GM19023 (cell line): ENCODE results near the gene INSR.
"Not testable (repeated sequence)": the region's sequence is repeated elsewhere in the genome, so short reads cannot be mapped to it uniquely, and the experiment has no call there.

Experiments used
- ATAC-seq: cut with Tn5 transposase; IDR thresholded peaks from one replicate; pipeline ENCODE4 v1.9.1; 2021; ENCODE audit warnings: mild to moderate bottlenecking, moderate library complexity; ENCODE audit not compliant: unreplicated experiment

Gene INSR

DNA sequence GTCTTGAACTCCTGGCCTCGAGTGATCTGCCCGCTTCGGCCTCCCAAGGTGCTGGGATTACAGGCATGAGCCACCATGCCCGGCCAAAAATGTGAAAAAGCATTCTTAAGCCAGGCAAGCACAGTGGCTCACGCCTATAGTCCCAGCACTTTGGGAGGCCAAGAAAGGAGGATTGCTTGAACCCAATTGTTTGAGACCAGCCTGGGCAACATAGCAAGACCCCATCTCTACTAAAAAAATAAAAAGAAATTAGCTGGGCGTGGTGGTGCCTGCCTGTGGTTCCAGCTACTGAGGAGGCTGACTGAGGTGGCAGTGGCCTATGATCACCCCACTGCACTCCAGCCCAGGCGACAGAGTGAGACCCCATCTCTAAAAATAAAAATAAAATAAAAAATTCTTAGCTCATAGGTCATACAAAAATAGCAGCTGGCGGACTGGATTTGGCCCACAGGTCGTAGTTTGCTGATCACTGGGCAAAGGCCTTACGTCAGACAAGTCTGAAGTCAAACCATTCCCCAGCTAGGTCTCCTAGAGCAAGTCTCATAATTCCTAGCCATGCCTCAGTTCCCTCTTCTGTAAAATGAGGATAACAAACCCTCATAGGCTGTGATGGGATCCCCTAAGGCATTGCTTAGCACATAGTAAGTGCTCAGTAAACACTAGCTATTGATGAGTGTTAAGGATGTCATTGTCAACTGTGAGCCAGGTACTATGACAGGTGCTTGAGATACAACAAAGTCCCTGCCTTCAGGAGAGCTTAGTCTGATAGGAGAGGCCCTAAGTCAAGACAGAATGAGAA lies 36.0 kb downstream of the INSR start:
- no peak for ATAC-seq

DNA sequence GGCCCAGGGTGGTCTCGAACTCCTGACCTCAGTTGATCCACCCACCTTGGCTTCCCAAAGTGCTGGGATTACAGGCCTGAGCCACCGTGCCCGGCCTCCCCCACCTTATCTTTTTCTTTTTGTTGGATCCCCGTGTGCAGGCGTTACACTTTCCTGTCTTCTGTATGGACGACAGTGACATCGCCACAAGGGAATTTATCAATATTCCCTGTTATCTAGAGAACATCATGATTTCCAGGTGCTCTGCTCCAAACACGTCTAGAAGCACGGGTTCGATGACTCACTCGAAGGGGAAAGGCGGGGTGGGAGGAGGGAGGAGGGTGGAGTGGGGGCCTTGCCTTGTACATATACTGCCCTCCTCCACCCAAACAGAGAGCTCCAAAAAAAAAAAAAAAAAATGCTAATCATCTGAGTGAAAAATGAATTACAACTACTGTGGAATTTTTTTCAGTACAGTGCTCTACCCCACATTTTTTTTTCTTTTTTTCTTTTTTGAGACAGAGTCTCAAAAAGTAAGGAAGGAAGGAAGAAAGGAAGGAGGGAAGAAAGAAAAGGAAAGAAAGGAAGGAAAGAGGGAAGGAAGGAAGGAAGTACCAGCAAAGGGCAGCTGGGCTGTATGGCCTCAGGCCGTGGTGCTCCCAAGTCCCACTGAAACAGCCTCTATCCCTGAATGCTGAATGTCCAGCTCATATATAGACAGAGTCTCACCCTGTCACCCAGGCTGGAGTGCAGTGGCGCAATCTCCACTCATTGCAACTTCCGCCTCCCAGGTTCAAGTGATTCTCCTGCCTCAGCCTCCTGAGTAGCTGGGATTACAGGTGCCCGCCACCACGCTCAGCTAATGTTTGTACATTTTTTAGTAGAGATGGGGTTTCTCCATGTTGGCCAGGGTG lies 36.8 kb downstream of the INSR start:
- ATAC-seq = no peak

DNA sequence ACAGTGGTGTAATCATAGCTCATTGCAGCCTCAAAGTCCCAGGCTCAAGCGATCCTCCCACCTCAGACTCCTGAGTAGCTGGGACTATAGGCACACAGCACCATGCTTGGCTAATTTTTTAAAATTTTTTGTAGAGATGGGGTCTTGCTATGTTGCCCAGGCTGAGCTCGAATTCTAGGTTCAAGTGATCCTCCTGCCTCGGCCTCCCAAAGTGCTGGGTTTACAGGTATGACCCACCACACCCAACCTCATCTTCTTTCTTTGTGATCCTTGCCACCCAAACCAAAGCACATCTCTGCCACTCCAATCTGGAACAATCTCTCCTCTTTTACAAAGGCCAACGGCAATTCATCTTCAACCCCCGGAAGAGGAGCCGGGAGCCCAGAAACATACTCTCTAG lies 38.6 kb downstream of the INSR start:
- ATAC-seq = no peak

DNA sequence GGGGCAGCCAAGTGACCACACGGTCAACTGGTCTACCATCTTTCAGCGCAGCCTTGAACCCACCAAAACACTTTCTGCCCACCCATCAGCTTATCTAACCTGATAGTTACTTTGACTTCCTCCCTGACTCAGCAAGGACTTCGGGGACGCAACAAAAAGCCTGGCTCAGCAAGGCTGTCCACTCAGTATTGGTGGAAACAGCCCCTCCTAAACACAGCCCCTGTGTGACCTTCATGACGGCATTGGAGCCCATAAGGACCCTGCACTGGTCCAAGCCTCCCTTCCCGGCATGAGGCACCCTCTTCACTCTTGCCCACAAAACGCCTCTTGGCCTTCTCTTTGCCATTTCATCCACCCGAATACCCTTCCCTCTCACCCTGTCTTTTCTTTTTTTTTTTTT lies 39.1 kb downstream of the INSR start:
- ATAC-seq = no peak

DNA sequence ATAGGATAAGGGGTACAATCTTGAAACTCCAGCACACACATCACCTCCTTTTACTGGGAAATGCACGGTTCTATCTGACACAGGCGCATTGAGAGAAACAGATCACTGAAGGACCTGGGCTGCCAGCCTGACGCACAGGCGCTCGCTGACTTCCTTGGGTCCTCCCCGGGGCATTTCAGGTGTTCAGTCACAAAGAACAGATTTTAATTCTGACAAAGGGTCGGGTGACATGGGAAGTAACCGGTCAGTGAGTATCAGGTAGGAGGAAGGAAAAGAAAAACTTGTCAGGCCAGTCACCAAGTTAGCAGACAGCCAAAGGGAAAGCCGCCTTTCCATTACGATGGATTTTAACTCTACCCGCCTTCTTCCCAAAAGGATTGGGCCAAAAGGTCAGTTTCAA lies 39.6 kb downstream of the INSR start:
- no peak for ATAC-seq

DNA sequence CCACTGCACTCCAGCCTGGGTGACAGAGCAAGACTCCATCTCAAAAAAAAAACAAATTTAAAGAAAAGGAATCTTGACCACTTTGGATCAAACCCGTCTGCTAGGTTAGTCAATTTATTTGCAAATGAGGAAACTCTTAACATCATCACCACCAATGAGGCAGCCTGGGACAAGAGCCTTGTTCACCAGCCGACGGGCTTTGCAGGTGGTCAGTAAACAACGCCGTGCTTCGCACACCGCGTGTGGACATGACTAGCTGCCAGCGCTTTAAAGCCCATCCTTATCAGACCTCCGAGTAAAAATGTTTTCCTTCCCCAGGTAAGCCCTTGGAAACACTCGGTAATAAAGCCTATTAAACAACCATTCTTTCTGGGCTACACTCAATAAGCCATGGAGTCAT lies 41.9 kb downstream of the INSR start:
- no peak for ATAC-seq

DNA sequence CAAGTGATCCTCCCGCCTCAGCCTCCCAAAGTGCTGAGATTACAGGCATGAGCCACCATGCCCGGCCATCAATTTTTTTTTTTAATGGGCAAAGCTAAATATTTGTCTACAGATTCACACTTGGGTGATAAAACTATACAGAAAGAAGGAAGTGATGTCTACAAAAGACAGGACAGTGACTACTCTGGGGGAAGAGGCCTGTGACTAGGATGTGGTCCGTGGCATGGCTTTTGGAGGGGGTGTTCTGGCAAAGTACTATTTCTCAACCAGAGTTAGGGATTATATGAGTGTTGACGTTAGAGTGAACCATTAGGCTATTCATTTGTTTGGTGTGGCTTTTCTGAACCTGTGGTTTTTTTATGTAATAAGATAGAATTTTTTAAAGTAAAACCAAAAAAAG lies 42.7 kb downstream of the INSR start:
- ATAC-seq = no peak

DNA sequence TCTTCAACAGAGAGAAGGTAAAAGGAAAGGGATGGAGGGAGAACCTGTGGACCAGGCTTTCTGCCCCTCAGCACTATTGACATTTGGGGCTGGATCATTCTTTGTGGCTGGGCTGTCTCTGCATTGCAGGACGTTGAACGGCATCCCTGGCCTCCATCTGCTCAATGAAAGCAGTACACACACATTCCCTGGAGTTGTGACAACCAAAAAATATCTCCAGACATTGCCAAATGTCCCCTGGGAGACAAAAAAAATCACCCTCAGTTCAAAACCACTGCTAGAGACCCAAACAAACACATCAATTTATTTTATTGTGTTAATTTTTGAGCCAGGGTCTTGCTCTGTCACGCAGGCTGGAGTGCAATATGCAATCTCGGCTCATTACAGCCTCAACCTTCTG lies 43.3 kb downstream of the INSR start:
- ATAC-seq = no peak

DNA sequence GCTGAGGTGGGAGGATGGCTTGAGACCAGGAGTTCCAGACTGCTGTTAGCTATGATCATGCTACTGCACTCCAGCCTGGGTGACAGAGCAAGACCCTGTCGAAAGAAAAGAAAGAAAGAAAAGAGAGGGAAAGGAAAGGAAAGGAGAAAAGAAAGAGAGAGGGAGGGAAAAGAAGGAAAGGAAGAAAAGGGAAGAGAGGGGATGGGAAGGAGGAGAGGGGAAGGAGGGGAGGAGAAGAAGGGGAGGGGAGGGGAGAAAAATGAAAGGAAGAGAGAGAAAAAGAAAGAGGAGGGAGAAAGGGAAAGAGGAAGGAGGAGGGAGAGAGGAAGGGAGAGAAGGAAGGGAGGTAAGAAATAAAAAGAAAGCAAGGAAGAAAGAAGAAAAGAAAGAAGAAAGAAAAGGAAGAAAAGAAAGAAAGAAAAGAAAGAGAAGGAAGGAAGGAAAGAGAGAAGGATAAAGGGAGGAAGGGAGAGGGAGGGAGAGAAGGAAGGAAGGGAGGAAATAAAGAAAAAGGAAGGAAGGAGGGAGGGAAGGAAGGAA lies 44.1 kb downstream of the INSR start:
- no peak for ATAC-seq

DNA sequence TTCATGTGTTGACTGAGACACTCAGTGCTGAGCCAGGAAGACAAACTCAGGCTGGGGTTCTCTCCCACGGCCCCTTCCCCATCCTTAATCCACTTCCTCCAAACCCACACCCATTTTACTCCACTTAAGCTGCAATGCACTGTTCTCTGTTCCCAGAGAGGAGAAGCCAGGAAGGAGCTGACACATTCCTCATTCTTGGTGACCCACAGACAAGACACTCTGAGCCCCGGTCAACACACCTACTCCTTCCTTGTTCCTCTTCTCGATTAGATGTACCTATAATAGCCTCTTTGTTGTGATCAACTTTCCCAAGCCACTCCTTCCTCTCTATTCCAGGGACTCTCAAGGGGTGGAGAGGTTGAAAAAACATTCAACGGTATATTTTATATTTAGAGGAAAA lies 47.1 kb downstream of the INSR start:
- ATAC-seq = no peak

DNA sequence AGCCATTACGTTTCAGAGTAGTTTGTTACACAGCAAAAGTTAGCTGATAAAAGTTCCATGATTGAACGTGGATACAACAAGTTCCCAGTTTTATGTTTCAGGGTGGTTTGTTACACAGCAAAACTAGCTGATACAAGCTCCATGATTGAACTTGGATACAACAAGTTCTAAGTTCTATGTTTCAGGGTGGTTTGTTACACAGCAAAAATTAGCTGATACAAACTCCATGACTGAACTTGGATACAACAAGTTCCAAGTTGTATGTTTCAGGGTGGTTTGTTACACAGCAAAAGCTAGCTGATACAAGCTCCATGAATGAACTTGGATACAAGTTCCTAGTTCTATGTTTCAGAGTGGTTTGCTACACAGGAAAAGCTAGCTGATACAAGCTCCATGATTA lies 47.6 kb downstream of the INSR start:
- ATAC-seq = no peak

DNA sequence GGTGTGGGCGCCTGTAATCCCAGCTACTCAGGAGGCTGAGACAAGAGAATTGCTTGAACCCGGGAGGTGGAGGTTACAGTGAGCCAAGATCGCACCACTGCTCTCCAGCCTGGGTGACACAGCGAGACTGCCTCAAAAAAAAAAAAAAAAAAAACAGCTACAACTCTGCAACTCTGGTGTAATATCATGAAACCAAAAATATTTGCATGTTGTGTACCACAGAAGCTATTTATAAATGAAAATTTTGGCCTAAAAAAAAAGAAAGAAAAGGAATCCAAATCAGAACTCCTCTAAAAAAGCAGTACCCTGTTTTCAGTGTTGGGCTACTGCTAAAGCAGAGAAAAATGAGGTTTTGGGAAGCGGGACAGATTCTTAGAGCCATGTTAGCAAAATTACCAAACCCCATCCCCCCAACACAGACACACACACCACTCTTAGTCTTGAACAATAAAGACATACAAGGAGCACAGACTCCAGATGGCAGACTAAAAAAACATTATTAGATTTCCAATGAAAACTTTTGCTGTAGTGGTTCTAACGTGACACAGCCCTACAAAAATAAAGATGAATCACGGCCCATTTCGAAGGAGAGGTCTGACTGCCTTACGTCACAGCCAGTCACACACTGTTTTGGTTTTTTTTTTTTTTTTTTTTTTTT lies 51.5 kb downstream of the INSR start:
- no peak for ATAC-seq

DNA sequence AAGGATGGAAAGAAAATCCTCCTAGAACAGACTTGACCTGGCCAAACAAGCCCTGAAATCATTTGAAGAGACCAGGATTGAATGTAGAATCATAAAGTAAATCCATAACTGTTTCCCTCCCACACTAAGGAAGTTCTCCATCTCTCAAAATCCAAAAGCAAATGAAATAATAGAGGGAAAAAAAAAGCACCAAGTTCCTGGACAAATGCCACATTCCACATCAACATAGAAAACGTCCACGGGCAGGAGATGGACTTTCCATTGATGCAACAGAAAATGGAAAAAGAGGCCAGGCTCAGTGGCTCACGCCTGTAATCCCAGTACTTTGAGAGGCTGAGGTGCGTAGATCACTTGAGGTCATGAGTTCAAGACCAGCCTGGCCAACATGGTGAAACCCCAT lies 56.2 kb downstream of the INSR start:
- ATAC-seq = no peak

DNA sequence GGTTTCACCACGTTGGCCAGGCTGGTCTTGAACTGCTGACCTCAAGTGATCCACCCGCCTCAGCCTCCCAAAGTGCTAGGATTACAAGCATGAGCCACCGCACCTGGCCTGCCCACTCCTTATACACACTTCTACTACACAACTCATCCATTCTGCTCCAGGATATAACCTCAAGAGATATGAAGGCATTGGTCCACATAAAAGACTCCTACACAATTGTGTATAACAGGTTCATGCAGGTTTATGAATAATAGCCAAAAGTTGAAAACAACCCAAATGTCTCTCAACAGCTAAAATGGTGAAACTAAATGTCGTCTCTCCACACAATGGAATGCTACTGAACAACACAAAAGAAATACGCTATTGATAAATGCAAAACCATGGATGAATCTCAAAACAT lies 58.1 kb downstream of the INSR start:
- ATAC-seq = no peak

DNA sequence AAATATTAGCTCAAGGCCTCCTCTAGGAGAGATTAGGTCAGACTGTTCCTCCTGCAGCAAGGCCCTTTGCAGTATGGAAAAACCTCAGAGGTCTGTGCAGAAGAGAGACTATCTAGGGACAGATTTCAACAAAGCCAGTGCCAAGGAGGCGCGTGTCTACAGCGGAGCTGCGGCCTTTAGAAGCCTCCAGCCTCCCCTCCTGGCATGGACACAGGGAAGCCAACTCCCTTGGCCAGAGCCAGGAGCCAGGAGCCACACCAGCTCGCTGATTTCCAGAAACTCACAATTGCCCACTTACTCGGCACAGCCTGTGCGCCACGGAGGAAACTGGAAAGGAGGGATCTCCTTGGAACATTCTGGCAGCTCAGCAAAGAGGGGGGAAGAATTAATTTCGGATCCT lies 63.4 kb downstream of the INSR start:
- no peak for ATAC-seq

DNA sequence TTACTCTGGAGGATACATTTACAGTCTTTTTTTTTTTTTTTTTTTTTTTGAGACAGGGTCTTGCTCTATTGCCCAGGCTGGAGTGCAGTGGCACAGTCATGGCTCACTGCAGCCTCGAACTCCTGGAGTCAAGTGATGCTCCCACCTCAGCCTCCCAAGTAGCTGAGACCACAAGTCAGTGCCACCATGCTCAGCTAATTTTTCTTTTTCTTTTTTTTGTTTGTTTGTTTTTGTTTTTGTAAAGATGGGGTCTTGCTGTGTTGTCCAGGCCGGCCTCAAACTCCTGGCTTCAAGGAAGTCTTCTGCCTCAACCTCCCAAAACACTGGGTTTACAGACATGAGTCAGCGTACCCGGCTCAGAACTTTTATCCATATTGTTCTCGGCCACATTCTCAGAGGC lies 64.5 kb downstream of the INSR start:
- no peak for ATAC-seq

DNA sequence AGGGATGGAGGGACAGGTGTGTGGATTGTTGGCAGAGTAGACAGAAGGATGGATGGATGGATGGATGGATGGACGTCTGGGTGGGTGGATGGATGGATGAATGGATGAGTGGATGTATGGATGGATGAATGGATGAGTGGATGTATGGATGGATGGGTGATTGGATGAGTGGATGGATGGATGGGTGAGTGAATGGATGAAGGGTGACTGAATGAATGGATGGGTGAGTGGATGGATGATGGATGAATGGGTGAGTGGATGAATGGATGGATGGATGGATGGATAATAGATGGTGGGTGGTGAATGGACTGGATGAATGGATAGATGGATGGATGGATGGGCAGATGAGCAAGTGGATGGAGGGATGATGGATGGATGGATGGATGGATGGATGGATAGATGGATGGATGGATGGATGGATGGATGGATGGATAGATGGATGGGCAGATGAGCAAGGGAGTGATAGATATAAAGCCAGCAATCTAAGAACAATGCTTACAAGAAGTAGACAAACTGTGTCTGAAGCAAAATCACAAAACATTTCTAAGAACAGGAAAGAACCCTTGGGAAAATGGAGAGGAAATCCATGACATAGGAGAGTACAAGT lies 65.2 kb downstream of the INSR start:
- no peak for ATAC-seq

DNA sequence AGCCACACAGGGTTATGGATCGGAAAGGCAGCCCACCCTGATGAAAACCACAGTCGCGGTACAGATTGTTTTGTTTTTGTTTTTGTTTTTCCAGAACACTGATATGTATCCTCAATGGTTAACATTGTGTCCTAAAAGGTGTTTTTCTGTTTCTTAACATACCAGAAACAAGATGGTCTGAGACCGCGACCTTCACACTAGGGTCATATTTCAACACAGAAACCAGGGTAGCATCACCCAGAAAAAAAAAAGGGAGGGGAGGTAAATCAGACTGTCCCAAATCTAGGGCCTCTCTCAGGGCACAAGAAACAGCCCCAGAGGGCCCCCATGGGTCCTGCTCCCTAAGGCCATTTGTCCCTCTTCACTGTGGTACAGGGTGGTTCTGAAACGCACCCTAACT lies 66.5 kb downstream of the INSR start:
- no peak for ATAC-seq

DNA sequence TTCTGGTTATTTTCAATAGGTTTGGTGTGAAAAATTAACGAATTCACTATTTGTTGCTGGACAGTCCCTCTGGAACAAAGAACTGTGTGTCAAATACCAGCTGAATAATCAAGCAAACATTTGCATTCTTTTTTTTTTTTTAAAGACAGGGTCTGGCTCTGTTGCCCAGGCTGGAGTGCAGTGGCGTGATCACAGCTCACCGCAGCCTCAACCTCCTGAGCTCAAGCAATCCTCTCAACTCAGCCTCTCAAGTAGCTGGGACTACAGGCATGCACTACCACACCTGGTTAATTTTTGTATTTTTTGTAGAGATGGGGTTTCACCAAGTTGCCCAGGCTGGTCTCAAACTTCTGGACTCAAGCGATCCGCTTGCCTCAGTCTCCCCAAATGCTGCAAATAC lies 67.1 kb downstream of the INSR start:
- ATAC-seq = not testable (repeated sequence)

DNA sequence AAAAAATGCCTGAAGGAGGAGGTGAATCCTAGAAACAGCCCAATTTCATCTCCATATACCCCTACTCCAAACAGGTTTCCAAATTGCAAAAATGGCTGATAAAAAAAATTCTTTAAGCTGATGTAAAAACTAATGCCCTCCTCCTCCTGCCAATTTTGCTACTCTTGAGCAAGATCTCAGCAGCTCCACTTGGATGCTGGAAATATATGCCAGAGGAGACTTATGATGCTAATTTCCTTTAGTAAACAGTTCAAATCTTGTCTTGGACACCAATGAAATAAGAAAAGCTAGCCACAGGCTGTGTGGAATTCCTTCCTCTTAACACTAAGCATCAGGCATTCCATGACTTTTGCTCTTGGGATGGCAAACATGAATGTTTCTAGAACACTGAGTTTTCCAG lies 67.5 kb downstream of the INSR start:
- no peak for ATAC-seq

DNA sequence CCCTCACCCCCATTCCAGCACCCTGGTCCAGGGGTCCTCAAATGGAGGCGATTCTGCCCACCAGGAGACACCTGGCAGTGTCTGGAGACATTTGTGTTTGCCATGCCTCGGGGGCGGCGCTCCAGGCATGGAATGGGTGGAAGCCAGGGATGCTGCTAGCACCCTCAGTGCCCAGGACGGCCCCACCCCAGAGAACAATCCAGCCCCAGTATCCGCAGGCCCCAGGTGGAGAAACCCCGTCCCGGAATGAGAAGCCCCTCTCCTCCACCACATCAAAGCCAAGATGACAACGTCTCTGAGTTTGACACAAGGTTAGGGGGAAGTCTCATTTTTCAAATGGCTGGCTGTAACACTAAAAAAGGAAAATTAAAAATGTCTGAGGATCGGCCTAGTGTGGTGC lies 68.5 kb downstream of the INSR start:
- no peak for ATAC-seq
